Central memory CD8-positive, alpha-beta T cell (primary cell): Measurements from ENCODE around the gene ORM2.
"Not testable (repeated sequence)": the region's sequence is repeated elsewhere in the genome, so short reads cannot be mapped to it uniquely, and the experiment has no call there.

ENCODE experiments used
- ATAC-seq: fragments of 150-1000 bp; cut with Tn5 transposase; replicated peaks from 2 replicates; pipeline ENCODE4 v1.10.0; 2022; ENCODE audit warnings: mild to moderate bottlenecking, moderate FRiP score, moderate number of reproducible peaks; ENCODE audit not compliant: poor library complexity, severe bottlenecking; ENCODE audit errors: extremely low read depth
- DNase-seq, 2 donors: peaks; one replicate each; pipeline ENCODE4 v3.0.0; 2021; ENCODE audit warnings: low spot score in 2 of 2
- H3K27ac Mint-ChIP-seq: one replicate; pipeline ENCODE4 v1.8.0; 2022; ENCODE audit warnings: low read depth, mild to moderate bottlenecking, moderate library complexity, mixed read lengths
- H3K27me3 Mint-ChIP-seq: one replicate; pipeline ENCODE4 v1.8.0; 2022; ENCODE audit warnings: mixed read lengths
- H3K36me3 Mint-ChIP-seq: one replicate; pipeline ENCODE4 v1.8.0; 2022; ENCODE audit warnings: mild to moderate bottlenecking, moderate library complexity, mixed read lengths; ENCODE audit not compliant: insufficient read depth
- H3K4me1 Mint-ChIP-seq: one replicate; pipeline ENCODE4 v1.8.0; 2022; ENCODE audit warnings: mixed read lengths
- H3K4me3 Mint-ChIP-seq: one replicate; pipeline ENCODE4 v1.8.0; 2022; ENCODE audit warnings: mild to moderate bottlenecking, moderate library complexity, mixed read lengths
- H3K9me3 Mint-ChIP-seq: one replicate; pipeline ENCODE4 v1.8.0; 2022; ENCODE audit warnings: mixed read lengths

ORM2 gene

DNA sequence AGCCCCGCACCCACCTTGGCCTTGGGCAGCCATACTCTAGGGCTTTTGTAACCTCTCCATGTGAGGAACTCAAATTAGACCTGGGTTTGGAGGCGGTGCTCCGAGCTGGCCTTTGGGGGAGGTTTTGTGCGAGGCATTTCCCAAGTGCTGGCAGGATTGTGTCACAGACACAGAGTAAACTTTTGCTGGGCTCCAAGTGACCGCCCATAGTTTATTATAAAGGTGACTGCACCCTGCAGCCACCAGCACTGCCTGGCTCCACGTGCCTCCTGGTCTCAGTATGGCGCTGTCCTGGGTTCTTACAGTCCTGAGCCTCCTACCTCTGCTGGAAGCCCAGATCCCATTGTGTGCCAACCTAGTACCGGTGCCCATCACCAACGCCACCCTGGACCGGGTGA lies at the start of gene ORM2:
Gene ORM2, plus strand, starts transcription at position 245 of the 398 bp plus-strand sequence. Its CDS starts 36 bp downstream, at position 281.
- Mint-ChIP-seq H3K27ac (peak within 1 kb of the TSS; percentile 65), H3K36me3 (peaks cover 17% of the 10 kb centered on the region), H3K4me1 (peaks cover 21% of the 10 kb centered on the region)
- not testable (repeated sequence) for H3K9me3 Mint-ChIP-seq, H3K4me3 Mint-ChIP-seq, DNase-seq, H3K27me3 Mint-ChIP-seq, ATAC-seq

DNA sequence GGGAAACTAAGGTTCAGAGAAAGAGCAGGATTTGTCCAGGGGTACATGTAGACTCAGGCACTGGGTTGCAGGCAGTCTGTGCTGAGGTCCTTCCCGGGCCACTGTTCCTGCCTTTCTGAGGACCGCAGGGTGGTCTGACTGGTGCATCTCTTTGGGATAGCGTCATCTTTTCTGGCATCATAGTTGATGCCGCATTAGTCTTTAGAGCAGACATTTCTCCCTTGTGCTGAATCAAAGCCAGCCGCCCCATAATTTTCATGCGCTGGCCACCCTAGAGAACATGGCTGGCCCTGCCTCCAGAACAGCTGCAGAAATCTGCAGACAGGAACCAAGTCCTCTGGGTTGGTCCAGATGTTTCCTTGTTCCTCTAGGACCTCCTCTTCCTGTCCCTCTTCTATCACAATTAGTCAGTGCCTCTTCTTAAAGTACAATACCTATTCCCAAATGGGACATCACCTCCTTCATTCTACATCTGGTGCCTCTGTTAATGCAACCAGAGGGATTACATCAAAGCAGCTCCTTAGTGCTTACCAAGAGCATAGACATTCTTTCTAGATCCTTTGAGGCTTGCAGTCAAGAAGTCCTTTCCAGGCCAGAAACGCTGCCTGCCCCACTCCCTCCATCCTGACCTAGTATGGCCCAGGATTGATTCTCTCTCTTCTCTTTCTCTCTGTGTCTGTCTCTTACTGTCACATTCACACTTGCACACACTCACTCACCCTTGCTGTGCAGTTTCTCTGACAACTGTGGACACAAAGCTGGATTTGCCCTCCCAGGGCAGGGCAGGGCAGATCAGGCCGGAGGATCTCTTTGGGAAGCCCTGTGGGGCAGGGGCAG lies 48.8 kb upstream of the ORM2 start:
- ATAC-seq = no peak
- peaks cover 34% of the 10 kb centered on the region for H3K27me3 Mint-ChIP-seq
- H3K36me3 Mint-ChIP-seq = no peaks in the 10 kb centered on the region
- H3K4me1 Mint-ChIP-seq = no peaks in the 10 kb centered on the region
- H3K9me3 Mint-ChIP-seq = peaks cover 6% of the 10 kb centered on the region
- no peak overlapping the region for H3K4me3 Mint-ChIP-seq
- no peak overlapping the region for H3K27ac Mint-ChIP-seq
- no peak for DNase-seq

GRCh38 chr9:114281473-114282103 lies 48.1 kb upstream of the ORM2 start:
- Mint-ChIP-seq H3K27me3 (peaks cover 28% of the 10 kb centered on the region), H3K27ac (no peak overlapping the region)
- DNase-seq = no peak

GRCh38 chr9:114282104-114282485 lies 47.6 kb upstream of the ORM2 start:
- H3K9me3 Mint-ChIP-seq = peaks cover 6% of the 10 kb centered on the region
- ATAC-seq (no peak), DNase-seq (no peak)
- H3K27me3 Mint-ChIP-seq = peaks cover 28% of the 10 kb centered on the region
- no peak overlapping the region for H3K4me3 Mint-ChIP-seq
- H3K4me1 Mint-ChIP-seq = no peaks in the 10 kb centered on the region
- H3K27ac Mint-ChIP-seq = no peak overlapping the region
- no peaks in the 10 kb centered on the region for H3K36me3 Mint-ChIP-seq

More at GRCh38 chr9:114281473-114282103, 48.1 kb upstream of the ORM2 start:
- H3K9me3 Mint-ChIP-seq = peaks cover 6% of the 10 kb centered on the region
- H3K4me3 Mint-ChIP-seq = no peak overlapping the region
- H3K36me3 Mint-ChIP-seq = no peaks in the 10 kb centered on the region
- H3K4me1 Mint-ChIP-seq = no peaks in the 10 kb centered on the region
- ATAC-seq = no peak

DNA sequence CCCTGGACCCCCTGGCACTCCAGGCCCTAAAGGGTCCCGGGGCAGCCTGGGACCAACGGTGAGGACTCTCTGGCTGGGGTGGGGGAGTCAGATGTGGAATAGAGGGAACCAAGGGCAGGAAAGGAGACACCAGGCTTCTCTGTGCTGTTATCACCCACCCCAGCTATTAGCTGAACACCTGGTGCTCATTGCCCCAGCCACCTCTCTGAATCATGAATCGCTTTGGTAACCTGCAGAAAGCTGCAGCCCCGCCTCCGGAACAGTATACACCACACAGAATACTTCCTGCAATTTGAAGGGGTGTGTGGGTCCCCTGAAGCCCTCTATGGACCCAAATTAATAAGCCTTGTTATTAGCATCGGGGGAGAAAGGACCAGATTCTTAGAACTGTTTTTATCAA lies 47.2 kb upstream of the ORM2 start:
- Mint-ChIP-seq H3K9me3 (peaks cover 6% of the 10 kb centered on the region), H3K4me3 (no peak overlapping the region), H3K27me3 (peaks cover 28% of the 10 kb centered on the region), H3K4me1 (no peaks in the 10 kb centered on the region), H3K27ac (no peak overlapping the region), H3K36me3 (no peaks in the 10 kb centered on the region)
- DNase-seq = no peak
- no peak for ATAC-seq

DNA sequence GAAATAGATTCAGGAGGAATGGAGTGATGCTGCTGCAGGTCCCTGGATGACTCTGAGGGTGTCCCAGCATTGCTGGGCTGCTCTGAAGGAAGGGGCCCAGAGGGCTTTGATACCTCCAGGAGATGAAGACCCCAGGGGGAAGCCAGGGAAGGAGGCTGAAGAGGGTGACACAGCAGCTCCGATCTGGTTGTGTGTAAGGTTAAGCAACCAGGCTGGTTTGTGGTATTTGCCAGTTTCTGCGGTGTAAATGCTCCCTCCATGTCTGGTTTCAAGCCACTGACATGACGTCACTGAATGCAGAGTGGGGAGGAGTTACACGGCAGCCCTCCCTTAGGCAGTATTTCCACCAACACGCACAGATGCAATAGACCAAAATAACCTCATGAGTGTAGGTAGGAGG lies 46.7 kb upstream of the ORM2 start:
- ATAC-seq = peak; percentile 28

DNA sequence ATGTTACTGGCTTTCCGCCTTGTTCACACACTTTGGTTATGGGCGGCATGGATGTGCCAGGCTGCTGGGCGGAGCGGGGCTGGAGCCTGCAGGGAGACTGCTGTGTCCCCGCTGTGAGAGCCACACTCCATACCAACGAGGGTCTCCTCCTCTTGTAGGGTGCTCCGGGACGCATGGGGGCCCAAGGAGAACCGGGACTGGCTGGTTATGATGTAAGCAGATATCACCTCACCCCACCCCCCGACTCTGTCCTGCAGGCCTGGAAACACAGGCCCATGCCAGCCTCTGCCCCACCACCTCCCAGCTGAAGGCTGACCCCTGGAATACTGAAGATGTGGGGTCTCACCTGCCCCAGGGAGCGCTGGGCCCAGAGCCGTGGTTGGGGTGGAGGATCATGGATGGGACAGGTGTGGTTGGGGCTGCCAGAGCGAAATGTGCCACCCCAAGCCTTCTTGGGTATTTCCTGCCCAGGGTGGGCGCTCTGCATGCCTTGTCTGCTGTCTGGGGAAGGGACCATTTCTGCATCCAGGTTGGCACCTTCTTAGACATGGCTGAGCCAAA lies 46.0 kb upstream of the ORM2 start:
- no peaks in the 10 kb centered on the region for H3K4me1 Mint-ChIP-seq
- no peak overlapping the region for H3K27ac Mint-ChIP-seq
- DNase-seq (no peak), ATAC-seq (no peak)
- peaks cover 28% of the 10 kb centered on the region for H3K27me3 Mint-ChIP-seq
- no peak overlapping the region for H3K4me3 Mint-ChIP-seq
- H3K9me3 Mint-ChIP-seq = no peaks in the 10 kb centered on the region
- H3K36me3 Mint-ChIP-seq = no peaks in the 10 kb centered on the region

More for the DNA sequence above, 46.7 kb upstream of the ORM2 start:
- peaks cover 28% of the 10 kb centered on the region for H3K27me3 Mint-ChIP-seq
- H3K36me3 Mint-ChIP-seq = no peaks in the 10 kb centered on the region
- peaks cover 4% of the 10 kb centered on the region for H3K9me3 Mint-ChIP-seq
- no peak overlapping the region for H3K4me3 Mint-ChIP-seq
- DNase-seq = no peak
- H3K27ac Mint-ChIP-seq = no peak overlapping the region
- H3K4me1 Mint-ChIP-seq = no peaks in the 10 kb centered on the region

DNA sequence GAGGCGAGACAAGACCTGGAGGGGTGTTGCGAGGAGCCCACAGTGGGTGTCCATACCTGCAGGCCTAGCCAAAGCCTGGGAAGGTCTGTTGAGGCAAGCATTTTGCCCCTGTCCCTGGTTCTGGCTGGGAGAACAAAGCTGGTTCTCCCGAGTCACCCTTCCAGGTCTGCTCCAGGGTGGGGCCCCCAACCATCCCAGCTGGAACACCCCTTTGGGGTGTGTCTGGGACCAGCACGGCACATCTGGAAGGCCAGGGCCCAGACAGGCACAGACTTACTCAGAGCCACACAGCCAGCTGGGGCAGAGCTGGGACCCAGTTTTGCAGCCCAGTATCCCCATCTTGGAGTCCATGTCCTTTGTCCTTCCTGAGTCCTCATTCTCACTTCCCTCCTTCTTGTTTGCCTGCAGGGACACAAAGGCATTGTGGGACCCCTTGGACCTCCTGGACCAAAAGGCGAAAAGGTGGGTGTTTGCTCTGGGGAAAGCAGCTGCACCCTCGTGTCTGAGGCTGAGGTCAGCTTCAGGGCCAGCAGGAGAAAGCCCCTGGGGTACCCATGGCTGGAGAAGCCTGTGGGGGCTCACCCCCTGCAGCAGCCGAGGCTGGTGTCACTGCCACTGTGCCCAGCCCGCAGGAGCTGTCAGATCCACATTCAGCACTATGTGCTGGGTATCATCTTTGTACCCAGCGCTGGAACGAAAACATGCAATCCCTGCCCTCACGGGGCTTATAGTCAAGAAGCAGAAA lies 45.2 kb upstream of the ORM2 start:
- ATAC-seq = no peak
- Mint-ChIP-seq H3K9me3 (no peaks in the 10 kb centered on the region), H3K4me3 (no peak overlapping the region), H3K4me1 (no peaks in the 10 kb centered on the region), H3K27me3 (peaks cover 28% of the 10 kb centered on the region), H3K36me3 (no peaks in the 10 kb centered on the region), H3K27ac (no peak overlapping the region)
- no peak for DNase-seq

GRCh38 chr9:114285166-114285867 lies 44.4 kb upstream of the ORM2 start:
- no peak overlapping the region for H3K4me3 Mint-ChIP-seq
- H3K27ac Mint-ChIP-seq = no peak overlapping the region
- H3K36me3 Mint-ChIP-seq = no peaks in the 10 kb centered on the region
- no peak for ATAC-seq
- H3K27me3 Mint-ChIP-seq = peaks cover 28% of the 10 kb centered on the region
- H3K9me3 Mint-ChIP-seq = no peaks in the 10 kb centered on the region
- no peak for DNase-seq
- no peaks in the 10 kb centered on the region for H3K4me1 Mint-ChIP-seq

- no peaks in the 10 kb centered on the region for H3K36me3 Mint-ChIP-seq
- no peaks in the 10 kb centered on the region for H3K9me3 Mint-ChIP-seq
- ATAC-seq = no peak
- no peak overlapping the region for H3K27ac Mint-ChIP-seq
- H3K4me1 Mint-ChIP-seq = peaks cover 6% of the 10 kb centered on the region
- H3K27me3 Mint-ChIP-seq = peaks cover 27% of the 10 kb centered on the region
- DNase-seq = no peak
- no peak overlapping the region for H3K4me3 Mint-ChIP-seq
These were observed 43.5 kb upstream of the ORM2 start for GRCh38 chr9:114286146-114286679.

DNA sequence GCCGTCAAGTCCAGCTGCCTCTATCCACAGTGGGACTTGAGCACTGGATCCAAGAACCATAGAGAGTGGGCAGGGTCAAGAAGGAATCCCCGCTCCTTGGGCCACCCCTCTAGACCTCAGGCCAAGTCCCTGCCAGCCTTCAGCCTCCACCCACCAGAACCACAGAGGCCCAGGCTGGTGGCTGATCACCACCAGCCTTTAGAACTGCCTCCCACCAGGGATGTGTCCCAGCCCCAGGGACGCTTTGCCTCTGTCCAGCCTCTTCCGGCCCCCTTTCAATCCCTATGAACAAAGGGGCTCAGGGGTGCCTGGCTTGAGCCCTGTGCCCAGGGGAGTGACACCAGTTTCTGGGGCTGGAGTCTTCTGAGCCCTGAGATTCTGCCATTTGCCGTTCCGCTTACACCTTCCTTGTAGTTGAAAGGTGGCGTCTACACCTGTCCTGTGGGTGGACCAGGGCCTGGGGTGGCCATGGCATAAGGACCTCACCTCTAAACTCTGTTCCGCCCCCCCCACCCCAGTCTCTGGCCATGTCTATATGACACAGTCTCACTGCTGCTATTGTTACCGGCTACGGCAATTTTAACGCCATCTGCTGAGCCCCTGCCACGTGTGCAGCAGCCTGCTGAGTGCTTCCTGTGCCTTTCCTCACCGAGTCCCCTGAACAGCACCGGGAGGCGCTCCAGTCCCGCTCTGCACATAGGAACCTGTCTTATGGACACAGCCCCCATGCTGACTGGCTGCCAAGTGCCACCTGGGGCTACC lies 42.5 kb upstream of the ORM2 start:
- Mint-ChIP-seq H3K27ac (no peak overlapping the region), H3K9me3 (no peaks in the 10 kb centered on the region), H3K27me3 (peaks cover 28% of the 10 kb centered on the region), H3K4me1 (peaks cover 8% of the 10 kb centered on the region), H3K36me3 (no peaks in the 10 kb centered on the region), H3K4me3 (no peak overlapping the region)
- ATAC-seq = no peak
- DNase-seq = no peak
